NCI-H128 (cell line): ENCODE data around the gene SUGT1.
"Not testable (repeated sequence)": the region's sequence is repeated elsewhere in the genome, so short reads cannot be mapped to it uniquely, and the experiment has no call there.

Experiments
- DNase-seq: peaks from one replicate; lab custom pipeline; 2025; ENCODE audit not compliant: unreplicated experiment; lab: John Stamatoyannopoulos, UW

SUGT1 gene

GRCh38 chr13:52665325-52665724 lies 12.7 kb downstream of the SUGT1 start:
- no peak for DNase-seq

- DNase-seq: no peak
Observed at GRCh38 chr13:52669677-52670076, 17.0 kb downstream of the SUGT1 start.

- no peak for DNase-seq
Observed at GRCh38 chr13:52670726-52671125, 18.1 kb downstream of the SUGT1 start.

GRCh38 chr13:52673465-52673864 lies 20.8 kb downstream of the SUGT1 start:
- no peak for DNase-seq

- no peak for DNase-seq
Observed at GRCh38 chr13:52677823-52678222, 25.2 kb downstream of the SUGT1 start.

- not testable (repeated sequence) for DNase-seq
Observed at GRCh38 chr13:52685806-52686205, 33.2 kb downstream of the SUGT1 start.

- DNase-seq: no peak
Observed at GRCh38 chr13:52686376-52686775, 33.7 kb downstream of the SUGT1 start.

GRCh38 chr13:52695856-52696255 lies 43.2 kb downstream of the SUGT1 start:
- no peak for DNase-seq

GRCh38 chr13:52696566-52696965 lies 43.9 kb downstream of the SUGT1 start:
- no peak for DNase-seq

- no peak for DNase-seq
Observed at GRCh38 chr13:52701728-52702465, 49.3 kb downstream of the SUGT1 start.

- no peak for DNase-seq
Observed at GRCh38 chr13:52703482-52703881, 50.8 kb downstream of the SUGT1 start.

GRCh38 chr13:52706081-52706480 lies 53.4 kb downstream of the SUGT1 start:
- no peak for DNase-seq

GRCh38 chr13:52707375-52707774 lies 54.7 kb downstream of the SUGT1 start:
- DNase-seq: no peak

- not testable (repeated sequence) for DNase-seq
Observed at GRCh38 chr13:52708266-52708665, 55.6 kb downstream of the SUGT1 start.

GRCh38 chr13:52711286-52711685 lies 58.6 kb downstream of the SUGT1 start:
- no peak for DNase-seq

GRCh38 chr13:52712385-52712784 lies 59.7 kb downstream of the SUGT1 start:
- DNase-seq: no peak

GRCh38 chr13:52713894-52714293 lies 61.3 kb downstream of the SUGT1 start:
- DNase-seq: no peak

- DNase-seq: not testable (repeated sequence)
Observed at GRCh38 chr13:52720904-52721303, 68.3 kb downstream of the SUGT1 start.

GRCh38 chr13:52721356-52721755 lies 68.7 kb downstream of the SUGT1 start:
- not testable (repeated sequence) for DNase-seq

GRCh38 chr13:52723181-52723580 lies 70.5 kb downstream of the SUGT1 start:
- DNase-seq: no peak

GRCh38 chr13:52725302-52725701 lies 72.7 kb downstream of the SUGT1 start:
- DNase-seq: no peak

GRCh38 chr13:52726258-52726657 lies 73.6 kb downstream of the SUGT1 start:
- no peak for DNase-seq

- DNase-seq: no peak
Observed at GRCh38 chr13:52734075-52734623, 81.5 kb downstream of the SUGT1 start.
